H9 (cell line): ENCODE data around the gene PRAMEF12. TPM values are rescaled to one million over a fixed set of nuclear protein-coding genes. Genes with fewer than 3 reads are reported as not detected.

ENCODE experiments used
- DNase-seq: peaks from one replicate; pipeline ENCODE4 v3.0.0-alpha.2; 2017
- H2AFZ ChIP-seq: one replicate; pipeline ENCODE4 v1.6.1; 2013; ENCODE audit warnings: mild to moderate bottlenecking, low read length, control low read depth, moderate library complexity
- H2AK5ac ChIP-seq: 2 replicates; pipeline ENCODE4 v1.6.1; 2013; ENCODE audit warnings: low read length, control low read depth, mixed read lengths; ENCODE audit not compliant: insufficient read length
- H2BK120ac ChIP-seq: one replicate; pipeline ENCODE4 v1.6.1; 2013; ENCODE audit warnings: low read depth, mild to moderate bottlenecking, low read length, control low read depth, inconsistent platforms; ENCODE audit not compliant: poor library complexity, severe bottlenecking
- H2BK12ac ChIP-seq: 2 replicates; pipeline ENCODE4 v1.6.1; 2013; ENCODE audit warnings: low read length, control low read depth, mixed read lengths, low read depth; ENCODE audit not compliant: insufficient read length
- H2BK15ac ChIP-seq: 2 replicates; pipeline ENCODE4 v1.6.1; 2013; ENCODE audit warnings: low read depth, low read length, control low read depth
- H2BK20ac ChIP-seq: one replicate; pipeline ENCODE4 v1.6.1; 2013; ENCODE audit warnings: low read depth, mild to moderate bottlenecking, low read length, control low read depth, inconsistent platforms; ENCODE audit not compliant: poor library complexity, severe bottlenecking
- H2BK5ac ChIP-seq: 2 replicates; pipeline ENCODE4 v1.6.1; 2013; ENCODE audit warnings: low read length, control low read depth, mixed read lengths; ENCODE audit not compliant: insufficient read length
- H3K14ac ChIP-seq: 2 replicates; pipeline ENCODE4 v1.6.1; 2013; ENCODE audit warnings: low read length, control low read depth; ENCODE audit not compliant: insufficient read depth
- H3K18ac ChIP-seq: 2 replicates; pipeline ENCODE4 v1.6.1; 2013; ENCODE audit warnings: low read depth, mild to moderate bottlenecking, mixed read lengths, low read length, control low read depth; ENCODE audit not compliant: insufficient read length
- H3K23ac ChIP-seq: 2 replicates; pipeline ENCODE4 v1.6.1; 2013; ENCODE audit warnings: low read length, control low read depth, mixed read lengths, low read depth; ENCODE audit not compliant: insufficient read length
- H3K23me2 ChIP-seq: 2 replicates; pipeline ENCODE4 v1.6.1; 2013; ENCODE audit warnings: low read depth, mild to moderate bottlenecking, mixed read lengths, low read length, control low read depth; ENCODE audit not compliant: insufficient read length, poor library complexity, severe bottlenecking
- H3K27ac ChIP-seq: 2 replicates; pipeline ENCODE4 v1.5.1; 2013; ENCODE audit warnings: low read length, control low read depth, mixed read lengths, low read depth; ENCODE audit not compliant: insufficient read length
- H3K27me3 ChIP-seq: 2 replicates; pipeline ENCODE4 v1.6.1; 2013; ENCODE audit warnings: low read length, control low read depth, inconsistent platforms; ENCODE audit not compliant: insufficient read depth
- H3K4ac ChIP-seq: 2 replicates; pipeline ENCODE4 v1.6.1; 2013; ENCODE audit warnings: low read depth, mild to moderate bottlenecking, control low read depth, inconsistent platforms, low read length, moderate library complexity
- H3K4me1 ChIP-seq: 2 replicates; pipeline ENCODE4 v1.6.1; 2013; ENCODE audit warnings: low read length, control low read depth, inconsistent platforms; ENCODE audit not compliant: insufficient read depth
- H3K4me2 ChIP-seq: 2 replicates; pipeline ENCODE4 v1.6.1; 2013; ENCODE audit warnings: low read length, control low read depth, mixed read lengths; ENCODE audit not compliant: insufficient read length, insufficient read depth
- H3K56ac ChIP-seq: 2 replicates; pipeline ENCODE4 v1.6.1; 2013; ENCODE audit warnings: low read depth, mild to moderate bottlenecking, mixed read lengths, low read length, control low read depth; ENCODE audit not compliant: insufficient read length
- H3K79me1 ChIP-seq: 2 replicates; pipeline ENCODE4 v1.6.1; 2013; ENCODE audit warnings: low read depth, mild to moderate bottlenecking, moderate library complexity, low read length, control low read depth, inconsistent platforms; ENCODE audit not compliant: insufficient read depth, poor library complexity, severe bottlenecking
- H3K79me2 ChIP-seq: 2 replicates; pipeline ENCODE4 v1.6.1; 2013; ENCODE audit warnings: low read length, control low read depth, inconsistent platforms; ENCODE audit not compliant: insufficient read depth
- H3K9ac ChIP-seq: 2 replicates; pipeline ENCODE4 v1.6.1; 2013; ENCODE audit warnings: low read length, control low read depth, mixed read lengths; ENCODE audit not compliant: insufficient read length; ENCODE audit errors: extremely low read depth
- H3K9me3 ChIP-seq: one replicate; pipeline ENCODE4 v1.6.1; 2013; ENCODE audit warnings: low read depth, low read length, inconsistent platforms; ENCODE audit not compliant: control insufficient read depth
- H3T11ph ChIP-seq: one replicate; pipeline ENCODE4 v1.6.1; 2013; ENCODE audit warnings: mild to moderate bottlenecking, low read length, control low read depth, inconsistent platforms
- H4K20me1 ChIP-seq: one replicate; pipeline ENCODE4 v1.6.1; 2013; ENCODE audit not compliant: control insufficient read depth, insufficient read length, insufficient read depth
- H4K5ac ChIP-seq: 2 replicates; pipeline ENCODE4 v1.6.1; 2013; ENCODE audit warnings: low read depth, mild to moderate bottlenecking, mixed read lengths, low read length, control low read depth; ENCODE audit not compliant: insufficient read length
- H4K8ac ChIP-seq: replicated peaks from 2 replicates; pipeline ENCODE4 v1.6.1; 2013; ENCODE audit warnings: low read length, control low read depth, mixed read lengths, low read depth; ENCODE audit not compliant: insufficient read length
- H4K91ac ChIP-seq: 2 replicates; pipeline ENCODE4 v1.6.1; 2013; ENCODE audit warnings: low read depth, mild to moderate bottlenecking, moderate library complexity, mixed read lengths, low read length, control low read depth; ENCODE audit not compliant: insufficient read length
- H3K27ac Mint-ChIP-seq, 3 experiments: 2 replicates in 2 of 3; 3 replicates in 1 of 3; pipeline ENCODE4 v1.8.0; 2020 to 2021; ENCODE audit warnings: mixed read lengths in 3 of 3, mild to moderate bottlenecking in 1 of 3, moderate library complexity in 1 of 3
- H3K27me3 Mint-ChIP-seq: 2 replicates; pipeline ENCODE4 v1.8.0; 2021; ENCODE audit warnings: low read depth, mild to moderate bottlenecking, moderate library complexity, mixed read lengths
- H3K36me3 Mint-ChIP-seq, 3 experiments: 2 replicates in 2 of 3; 3 replicates in 1 of 3; pipeline ENCODE4 v1.8.0; 2020 to 2021; ENCODE audit warnings: low read depth in 3 of 3, mixed read lengths in 3 of 3; ENCODE audit not compliant: insufficient read depth in 1 of 3
- H3K4me1 Mint-ChIP-seq, 2 experiments: 2 replicates each; pipeline ENCODE4 v1.8.0; 2020; ENCODE audit warnings: mixed read lengths in 2 of 2
- H3K4me3 Mint-ChIP-seq, 2 experiments: 2 replicates in 1 of 2; 3 replicates in 1 of 2; pipeline ENCODE4 v1.8.0; 2020 to 2021; ENCODE audit warnings: mild to moderate bottlenecking in 2 of 2, mixed read lengths in 2 of 2, moderate library complexity in 1 of 2
- H3K9me3 Mint-ChIP-seq, 2 experiments: 2 replicates in 1 of 2; 3 replicates in 1 of 2; pipeline ENCODE4 v1.8.0; 2020; ENCODE audit warnings: mild to moderate bottlenecking in 2 of 2, mixed read lengths in 2 of 2, moderate library complexity in 1 of 2
- WGBS: extraction: QIAGEN DNeasy Blood & Tissue Kit; methylation state at CpG from one replicate; pipeline ENCODE4 v1.1.7; 2013; ENCODE audit warnings: missing lambda C conversion rate, low lambda C conversion rate, mixed read lengths; ENCODE audit not compliant: insufficient read length; ENCODE audit errors: extremely low coverage; 5-methylcytosine and 5-hydroxymethylcytosine counted together
- total RNA-seq: library from RNA; stranded (reverse); gene quantifications from 2 replicates; pipeline ENCODE4 v1.2.1, GENCODE V29; 2021
- TF ChIP-seq, protein P1 (sequence below): fragments of 200-600 bp; sonication (generic); conservative IDR thresholded peaks from 3 replicates; pipeline ENCODE4 v1.8.0; 2021; ENCODE audit warnings: antibody characterized with exemption, mild to moderate bottlenecking

Gene PRAMEF12
- total RNA-seq, 1 experiment from 2014 or later, result not detected

DNA sequence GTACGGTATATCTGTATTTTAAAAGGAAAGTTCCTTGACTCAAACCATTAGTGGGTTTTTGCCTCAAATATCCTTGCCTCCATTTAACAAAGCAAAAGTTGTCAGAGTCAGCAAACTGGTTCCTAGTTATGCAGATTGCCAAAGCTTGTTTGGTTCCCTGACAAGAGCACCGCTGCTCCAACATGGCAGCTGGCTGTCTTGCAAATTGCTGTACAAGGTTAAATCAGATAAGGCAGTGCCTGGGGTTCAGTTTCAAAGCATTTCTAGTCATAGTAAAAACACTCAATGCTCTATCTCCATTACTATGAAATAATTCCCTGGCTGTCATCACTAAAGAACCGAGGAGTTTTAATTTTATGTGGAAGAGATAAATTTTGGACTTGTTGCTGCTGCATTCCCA, 38.9 kb upstream of the PRAMEF12 start:
- Histone ChIP-seq H3K27ac (no peak overlapping the region), H3K9me3 (no peaks in the 10 kb centered on the region), H3K4me1 (peaks cover 3% of the 10 kb centered on the region; the same call in 1 of the 2 replicates), H2BK12ac (no peak overlapping the region), H2BK120ac (no peak overlapping the region), H3K79me1 (no peaks in the 10 kb centered on the region), H3K14ac (no peak overlapping the region), H2BK15ac (no peak overlapping the region), H3K56ac (no peak overlapping the region), H3K23ac (no peak overlapping the region), H2BK5ac (no peak overlapping the region), H3K79me2 (no peaks in the 10 kb centered on the region), H2AK5ac (no peak overlapping the region), H2AFZ (no peak overlapping the region), H4K91ac (no peak overlapping the region), H2BK20ac (no peak overlapping the region), H4K20me1 (no peaks in the 10 kb centered on the region), H3K4ac (no peak overlapping the region), H3K23me2 (no peaks in the 10 kb centered on the region), H3K9ac (no peak overlapping the region), H3K27me3 (no peaks in the 10 kb centered on the region), H4K8ac (no peak overlapping the region), H4K5ac (no peak overlapping the region), H3K18ac (no peak overlapping the region), H3T11ph (no peak overlapping the region), H3K4me2 (no peak overlapping the region)
- Mint-ChIP-seq H3K36me3 (peaks cover 0 to 7% (median 3%) of the 10 kb centered on the region in 3 experiments; a peak in 4 of 7 replicates), H3K4me1 (peaks cover 7% of the 10 kb centered on the region in 2 experiments; a peak in 3 of 4 replicates), H3K9me3 (peaks cover 19 to 26% of the 10 kb centered on the region in 2 experiments), H3K27me3 (no peaks in the 10 kb centered on the region; the same call in none of the 2 replicates), H3K27ac (no peak overlapping the region), H3K4me3 (no peak overlapping the region)
- no CpG with 5 or more reads among the region's 3 CpGs for WGBS
- DNase-seq, result no peak
- TF ChIP-seq, protein P1, sequence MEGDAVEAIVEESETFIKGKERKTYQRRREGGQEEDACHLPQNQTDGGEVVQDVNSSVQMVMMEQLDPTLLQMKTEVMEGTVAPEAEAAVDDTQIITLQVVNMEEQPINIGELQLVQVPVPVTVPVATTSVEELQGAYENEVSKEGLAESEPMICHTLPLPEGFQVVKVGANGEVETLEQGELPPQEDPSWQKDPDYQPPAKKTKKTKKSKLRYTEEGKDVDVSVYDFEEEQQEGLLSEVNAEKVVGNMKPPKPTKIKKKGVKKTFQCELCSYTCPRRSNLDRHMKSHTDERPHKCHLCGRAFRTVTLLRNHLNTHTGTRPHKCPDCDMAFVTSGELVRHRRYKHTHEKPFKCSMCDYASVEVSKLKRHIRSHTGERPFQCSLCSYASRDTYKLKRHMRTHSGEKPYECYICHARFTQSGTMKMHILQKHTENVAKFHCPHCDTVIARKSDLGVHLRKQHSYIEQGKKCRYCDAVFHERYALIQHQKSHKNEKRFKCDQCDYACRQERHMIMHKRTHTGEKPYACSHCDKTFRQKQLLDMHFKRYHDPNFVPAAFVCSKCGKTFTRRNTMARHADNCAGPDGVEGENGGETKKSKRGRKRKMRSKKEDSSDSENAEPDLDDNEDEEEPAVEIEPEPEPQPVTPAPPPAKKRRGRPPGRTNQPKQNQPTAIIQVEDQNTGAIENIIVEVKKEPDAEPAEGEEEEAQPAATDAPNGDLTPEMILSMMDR, result no peak
